Measurements from ENCODE around the gene ACTG1. TPM values are rescaled to one million over a fixed set of nuclear protein-coding genes. Genes with fewer than 3 reads are reported as not detected.

The ACTG1 gene
- polyA plus RNA-seq: 2,245 TPM
- long read RNA-seq, donor 1, transcript ACTG1-206 (6 exons, 1,919 nt): major isoform, 552 of 1,241 reads
- long read RNA-seq, donor 1, transcript ACTG1-207 (3 exons, 1,678 nt): minor isoform, 39 of 1,241 reads
- long read RNA-seq, donor 1, transcript ACTG1-210 (5 exons, 2,256 nt): minor isoform, 118 of 1,241 reads
- long read RNA-seq, donor 1, transcript ACTG1-214 (7 exons, 1,720 nt): minor isoform, 54 of 1,241 reads
- long read RNA-seq, donor 1, partial matches to known transcripts: 411 of 1,241 reads
- long read RNA-seq, donor 1, other reads (novel, unspliced or antisense): 24 of 1,241 reads
- long read RNA-seq, donor 2, transcript ACTG1-210 (5 exons, 2,256 nt): minor isoform, 406 of 2,998 reads
- long read RNA-seq, donor 2, transcript ACTG1-206 (6 exons, 1,919 nt): major isoform, 1,204 of 2,998 reads
- long read RNA-seq, donor 2, transcript ACTG1-207 (3 exons, 1,678 nt): minor isoform, 115 of 2,998 reads
- long read RNA-seq, donor 2, transcript ACTG1-212 (4 exons, 1,698 nt): minor isoform, 108 of 2,998 reads
- long read RNA-seq, donor 2, partial matches to known transcripts: 1,017 of 2,998 reads
- long read RNA-seq, donor 2, other reads (novel, unspliced or antisense): 64 of 2,998 reads
- long read RNA-seq, donor 3: 0 reads
- long read RNA-seq, donor 4, transcript ACTG1-207 (3 exons, 1,678 nt): minor isoform, 18 of 209 reads
- long read RNA-seq, donor 4, transcript ACTG1-210 (5 exons, 2,256 nt): minor isoform, 11 of 209 reads
- long read RNA-seq, donor 4, transcript ACTG1-206 (6 exons, 1,919 nt): major isoform, 63 of 209 reads
- long read RNA-seq, donor 4, transcript ACTG1-214 (7 exons, 1,720 nt): minor isoform, 10 of 209 reads
- long read RNA-seq, donor 4, partial matches to known transcripts: 98 of 209 reads
- long read RNA-seq, donor 4, other reads (novel, unspliced or antisense): 0 of 209 reads
- long read RNA-seq, donor 5, transcript ACTG1-212 (4 exons, 1,698 nt): minor isoform, 50 of 1,615 reads
- long read RNA-seq, donor 5, transcript ACTG1-214 (7 exons, 1,720 nt): minor isoform, 53 of 1,615 reads
- long read RNA-seq, donor 5, transcript ACTG1-206 (6 exons, 1,919 nt): major isoform, 756 of 1,615 reads
- long read RNA-seq, donor 5, transcript ACTG1-210 (5 exons, 2,256 nt): minor isoform, 204 of 1,615 reads
- long read RNA-seq, donor 5, partial matches to known transcripts: 435 of 1,615 reads
- long read RNA-seq, donor 5, other reads (novel, unspliced or antisense): 61 of 1,615 reads
- long read RNA-seq, donor 6, transcript ACTG1-212 (4 exons, 1,698 nt): minor isoform, 118 of 1,832 reads
- long read RNA-seq, donor 6, transcript ACTG1-206 (6 exons, 1,919 nt): major isoform, 380 of 1,832 reads
- long read RNA-seq, donor 6, transcript ACTG1-207 (3 exons, 1,678 nt): minor isoform, 101 of 1,832 reads
- long read RNA-seq, donor 6, transcript ACTG1-214 (7 exons, 1,720 nt): minor isoform, 133 of 1,832 reads
- long read RNA-seq, donor 6, partial matches to known transcripts: 992 of 1,832 reads
- long read RNA-seq, donor 6, other reads (novel, unspliced or antisense): 32 of 1,832 reads
- long read RNA-seq, donor 7, transcript ACTG1-206 (6 exons, 1,919 nt): major isoform, 270 of 1,158 reads
- long read RNA-seq, donor 7, transcript ACTG1-210 (5 exons, 2,256 nt): minor isoform, 66 of 1,158 reads
- long read RNA-seq, donor 7, transcript ACTG1-214 (7 exons, 1,720 nt): minor isoform, 105 of 1,158 reads
- long read RNA-seq, donor 7, transcript ACTG1-212 (4 exons, 1,698 nt): minor isoform, 73 of 1,158 reads
- long read RNA-seq, donor 7, partial matches to known transcripts: 568 of 1,158 reads
- long read RNA-seq, donor 7, other reads (novel, unspliced or antisense): 16 of 1,158 reads
- long read RNA-seq, donor 8, transcript ACTG1-210 (5 exons, 2,256 nt): minor isoform, 166 of 2,682 reads
- long read RNA-seq, donor 8, transcript ACTG1-214 (7 exons, 1,720 nt): minor isoform, 252 of 2,682 reads
- long read RNA-seq, donor 8, transcript ACTG1-212 (4 exons, 1,698 nt): minor isoform, 115 of 2,682 reads
- long read RNA-seq, donor 8, transcript ACTG1-206 (6 exons, 1,919 nt): major isoform, 771 of 2,682 reads
- long read RNA-seq, donor 8, partial matches to known transcripts: 1,242 of 2,682 reads
- long read RNA-seq, donor 8, other reads (novel, unspliced or antisense): 23 of 2,682 reads
- long read RNA-seq, donor 9, transcript ACTG1-210 (5 exons, 2,256 nt): minor isoform, 77 of 2,271 reads
- long read RNA-seq, donor 9, transcript ACTG1-212 (4 exons, 1,698 nt): minor isoform, 86 of 2,271 reads
- long read RNA-seq, donor 9, transcript ACTG1-206 (6 exons, 1,919 nt): major isoform, 322 of 2,271 reads
- long read RNA-seq, donor 9, transcript ACTG1-214 (7 exons, 1,720 nt): minor isoform, 138 of 2,271 reads
- long read RNA-seq, donor 9, partial matches to known transcripts: 1,561 of 2,271 reads
- long read RNA-seq, donor 9, other reads (novel, unspliced or antisense): 26 of 2,271 reads
- long read RNA-seq, donor 10, transcript ACTG1-214 (7 exons, 1,720 nt): minor isoform, 139 of 1,526 reads
- long read RNA-seq, donor 10, transcript ACTG1-212 (4 exons, 1,698 nt): minor isoform, 99 of 1,526 reads
- long read RNA-seq, donor 10, transcript ACTG1-210 (5 exons, 2,256 nt): minor isoform, 80 of 1,526 reads
- long read RNA-seq, donor 10, transcript ACTG1-206 (6 exons, 1,919 nt): major isoform, 589 of 1,526 reads
- long read RNA-seq, donor 10, partial matches to known transcripts: 516 of 1,526 reads
- long read RNA-seq, donor 10, other reads (novel, unspliced or antisense): 34 of 1,526 reads
- long read RNA-seq, donor 11, transcript ACTG1-214 (7 exons, 1,720 nt): minor isoform, 179 of 2,105 reads
- long read RNA-seq, donor 11, transcript ACTG1-206 (6 exons, 1,919 nt): major isoform, 354 of 2,105 reads
- long read RNA-seq, donor 11, transcript ACTG1-212 (4 exons, 1,698 nt): minor isoform, 90 of 2,105 reads
- long read RNA-seq, donor 11, transcript ACTG1-210 (5 exons, 2,256 nt): minor isoform, 56 of 2,105 reads
- long read RNA-seq, donor 11, partial matches to known transcripts: 1,353 of 2,105 reads
- long read RNA-seq, donor 11, other reads (novel, unspliced or antisense): 16 of 2,105 reads

GRCh38 chr17:81512562-81513371 is at the start of gene ACTG1:
TSS of gene ACTG1 (minus strand) at chr17:81512799. CDS start at chr17:81512354, 445 bp downstream.
- Histone ChIP-seq H3K4me1 (ENCODE audit: control insufficient read depth, insufficient read depth, low read length) (peaks cover 25% of the 10 kb centered on the region), H3K4me3 (ENCODE audit: low read length) (peak within 1 kb of the TSS; percentile 98), H3K27me3 (ENCODE audit: control insufficient read depth, insufficient read depth, low read length) (no peaks in the 10 kb centered on the region), H3K27ac (ENCODE audit: low read length) (peak within 1 kb of the TSS; percentile 100), H3K36me3 (ENCODE audit: control insufficient read depth, insufficient read depth, low read length) (peaks cover 35% of the 10 kb centered on the region), H3K9me3 (ENCODE audit: control insufficient read depth, low read depth, low read length) (peaks cover 3% of the 10 kb centered on the region)
- peak; percentile 95 to 96 for DNase-seq
- WGBS (ENCODE audit: insufficient coverage, low lambda C conversion rate): no CpG with 5 or more reads among the region's 111 CpGs

- Histone ChIP-seq H3K36me3 (ENCODE audit: control insufficient read depth, insufficient read depth, low read length) (peaks cover 82% of the 10 kb centered on the region), H3K4me3 (ENCODE audit: low read length) (no peak overlapping the region), H3K9me3 (ENCODE audit: control insufficient read depth, low read depth, low read length) (no peaks in the 10 kb centered on the region), H3K4me1 (ENCODE audit: control insufficient read depth, insufficient read depth, low read length) (peaks cover 22% of the 10 kb centered on the region), H3K27ac (ENCODE audit: low read length) (no peak overlapping the region), H3K27me3 (ENCODE audit: control insufficient read depth, insufficient read depth, low read length) (no peaks in the 10 kb centered on the region)
- DNase-seq: no peak
- 100% methylated on average over 1 of the region's 4 CpGs for WGBS (ENCODE audit: insufficient coverage, low lambda C conversion rate)
Observed at GRCh38 chr17:81561494-81561885, 48.9 kb upstream of the ACTG1 start.

- H3K9me3 ChIP-seq (ENCODE audit: control insufficient read depth, low read depth, low read length): no peaks in the 10 kb centered on the region
- H3K4me1 ChIP-seq (ENCODE audit: control insufficient read depth, insufficient read depth, low read length): peaks cover 27% of the 10 kb centered on the region
- no CpG with 5 or more reads among the region's 27 CpGs for WGBS (ENCODE audit: insufficient coverage, low lambda C conversion rate)
- no peaks in the 10 kb centered on the region for H3K27me3 ChIP-seq (ENCODE audit: control insufficient read depth, insufficient read depth, low read length)
- H3K36me3 ChIP-seq (ENCODE audit: control insufficient read depth, insufficient read depth, low read length): peaks cover 62% of the 10 kb centered on the region
- no peak overlapping the region for H3K27ac ChIP-seq (ENCODE audit: low read length)
- H3K4me3 ChIP-seq (ENCODE audit: low read length): no peak overlapping the region
- no peak for DNase-seq
Observed at GRCh38 chr17:81558941-81559806, 46.6 kb upstream of the ACTG1 start.

GRCh38 chr17:81558115-81558468 is 45.5 kb upstream of the ACTG1 start:
- Histone ChIP-seq H3K36me3 (ENCODE audit: control insufficient read depth, insufficient read depth, low read length) (peaks cover 51% of the 10 kb centered on the region), H3K4me1 (ENCODE audit: control insufficient read depth, insufficient read depth, low read length) (peaks cover 38% of the 10 kb centered on the region), H3K9me3 (ENCODE audit: control insufficient read depth, low read depth, low read length) (no peaks in the 10 kb centered on the region), H3K27me3 (ENCODE audit: control insufficient read depth, insufficient read depth, low read length) (no peaks in the 10 kb centered on the region), H3K27ac (ENCODE audit: low read length) (no peak overlapping the region), H3K4me3 (ENCODE audit: low read length) (no peak overlapping the region)
- DNase-seq: no peak
- no CpG with 5 or more reads among the region's 12 CpGs for WGBS (ENCODE audit: insufficient coverage, low lambda C conversion rate)

GRCh38 chr17:81557276-81558114 is 44.9 kb upstream of the ACTG1 start:
- DNase-seq: peak in 1 of 2 donors; percentile 17
- H3K4me1 ChIP-seq (ENCODE audit: control insufficient read depth, insufficient read depth, low read length): peaks cover 38% of the 10 kb centered on the region
- no peak overlapping the region for H3K4me3 ChIP-seq (ENCODE audit: low read length)
- no peaks in the 10 kb centered on the region for H3K27me3 ChIP-seq (ENCODE audit: control insufficient read depth, insufficient read depth, low read length)
- peak overlapping the region; percentile 48 for H3K27ac ChIP-seq (ENCODE audit: low read length)
- 100% methylated on average over 1 of the region's 21 CpGs for WGBS (ENCODE audit: insufficient coverage, low lambda C conversion rate)
- H3K36me3 ChIP-seq (ENCODE audit: control insufficient read depth, insufficient read depth, low read length): peaks cover 47% of the 10 kb centered on the region
- H3K9me3 ChIP-seq (ENCODE audit: control insufficient read depth, low read depth, low read length): no peaks in the 10 kb centered on the region

GRCh38 chr17:81556863-81557262 is 44.3 kb upstream of the ACTG1 start:
- DNase-seq: peak in 1 of 2 donors; percentile 24
- H3K27me3 ChIP-seq (ENCODE audit: control insufficient read depth, insufficient read depth, low read length): no peaks in the 10 kb centered on the region
- WGBS (ENCODE audit: insufficient coverage, low lambda C conversion rate): no CpG with 5 or more reads among the region's 6 CpGs
- no peaks in the 10 kb centered on the region for H3K9me3 ChIP-seq (ENCODE audit: control insufficient read depth, low read depth, low read length)
- H3K4me1 ChIP-seq (ENCODE audit: control insufficient read depth, insufficient read depth, low read length): peaks cover 38% of the 10 kb centered on the region
- H3K4me3 ChIP-seq (ENCODE audit: low read length): no peak overlapping the region
- H3K27ac ChIP-seq (ENCODE audit: low read length): peak overlapping the region; percentile 48
- H3K36me3 ChIP-seq (ENCODE audit: control insufficient read depth, insufficient read depth, low read length): peaks cover 40% of the 10 kb centered on the region
